SIG-M5 treated with dmso at 0.1 percent for 504 hours (cell line): Measurements from ENCODE around the gene ERCC8.

Experiments
- DNase-seq: peaks from one replicate; lab custom pipeline; 2025; ENCODE audit not compliant: unreplicated experiment; lab: John Stamatoyannopoulos, UW

Gene ERCC8

GRCh38 chr5:60841361-60841760 is 103.5 kb downstream of the ERCC8 start:
- no peak for DNase-seq

GRCh38 chr5:60836131-60836530 is 108.7 kb downstream of the ERCC8 start:
- DNase-seq, result no peak

GRCh38 chr5:60835554-60835953 is 109.3 kb downstream of the ERCC8 start:
- no peak for DNase-seq

- DNase-seq, result no peak
These were observed 111.3 kb downstream of the ERCC8 start for GRCh38 chr5:60833520-60833919.

- DNase-seq, result no peak
These were observed 114.2 kb downstream of the ERCC8 start for GRCh38 chr5:60830581-60831127.

- no peak for DNase-seq
These were observed 115.2 kb downstream of the ERCC8 start for GRCh38 chr5:60829490-60830266.

- no peak for DNase-seq
These were observed 117.7 kb downstream of the ERCC8 start for GRCh38 chr5:60827201-60827600.

- no peak for DNase-seq
These were observed 118.2 kb downstream of the ERCC8 start for GRCh38 chr5:60826653-60827052.
